Astrocyte (in vitro differentiated cells and primary cell): ENCODE results near the gene ZBTB46.

Experiments used
- EZH2 ChIP-seq: IDR thresholded peaks from 2 replicates; pipeline ENCODE4 v1.6.1; 2012; ENCODE audit warnings: mild to moderate bottlenecking, low read length, inconsistent platforms; ENCODE audit not compliant: insufficient read depth
- TF ChIP-seq, protein P1 (sequence below): IDR thresholded peaks from 2 replicates; pipeline ENCODE4 v1.5.1; 2011; ENCODE audit warnings: low read depth, mild to moderate bottlenecking, inconsistent platforms, low read length, moderate library complexity; ENCODE audit not compliant: insufficient read depth

DNA sequence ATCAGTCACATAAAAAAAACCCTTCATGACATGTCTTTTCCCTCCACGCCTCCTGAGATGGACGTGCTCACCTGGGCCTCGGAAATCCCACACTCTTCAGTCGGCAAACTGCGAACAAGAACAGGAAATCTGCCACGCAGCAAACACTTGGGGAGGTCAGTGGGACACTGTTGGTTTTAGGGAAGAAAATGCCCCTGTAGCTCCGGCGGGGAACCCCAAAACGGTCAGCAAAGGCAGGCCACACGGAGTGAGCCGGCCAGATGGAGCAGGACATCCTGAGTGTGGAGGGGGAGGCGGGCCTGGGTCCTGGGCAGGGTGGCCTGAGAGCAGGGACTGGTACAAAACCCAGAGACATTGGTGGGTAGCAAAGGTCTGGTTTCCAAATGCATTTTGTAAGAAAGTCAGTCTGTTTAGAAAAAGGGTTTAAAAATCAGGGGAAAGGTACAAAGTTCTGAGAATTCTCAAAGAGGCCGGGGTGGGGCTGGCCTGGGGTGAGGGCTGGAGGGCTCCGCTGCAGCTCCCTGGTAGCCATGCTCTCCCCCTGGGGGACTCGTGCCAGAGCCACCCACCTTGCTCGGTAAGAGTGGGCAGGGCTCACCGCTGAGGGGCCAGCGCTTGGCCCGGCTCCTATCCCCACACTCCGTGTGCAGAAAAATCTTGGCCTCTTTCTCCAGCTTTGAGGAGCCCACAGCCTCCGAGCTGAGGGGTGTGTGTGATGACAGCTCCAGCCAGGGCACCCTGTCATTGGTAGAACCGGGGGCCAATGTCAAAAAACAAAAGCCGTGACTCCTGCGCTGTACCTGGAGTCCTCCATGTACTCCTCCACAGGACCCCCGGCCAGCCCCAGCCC is 86.3 kb downstream of the ZBTB46 start:
- TF ChIP-seq, protein P1, sequence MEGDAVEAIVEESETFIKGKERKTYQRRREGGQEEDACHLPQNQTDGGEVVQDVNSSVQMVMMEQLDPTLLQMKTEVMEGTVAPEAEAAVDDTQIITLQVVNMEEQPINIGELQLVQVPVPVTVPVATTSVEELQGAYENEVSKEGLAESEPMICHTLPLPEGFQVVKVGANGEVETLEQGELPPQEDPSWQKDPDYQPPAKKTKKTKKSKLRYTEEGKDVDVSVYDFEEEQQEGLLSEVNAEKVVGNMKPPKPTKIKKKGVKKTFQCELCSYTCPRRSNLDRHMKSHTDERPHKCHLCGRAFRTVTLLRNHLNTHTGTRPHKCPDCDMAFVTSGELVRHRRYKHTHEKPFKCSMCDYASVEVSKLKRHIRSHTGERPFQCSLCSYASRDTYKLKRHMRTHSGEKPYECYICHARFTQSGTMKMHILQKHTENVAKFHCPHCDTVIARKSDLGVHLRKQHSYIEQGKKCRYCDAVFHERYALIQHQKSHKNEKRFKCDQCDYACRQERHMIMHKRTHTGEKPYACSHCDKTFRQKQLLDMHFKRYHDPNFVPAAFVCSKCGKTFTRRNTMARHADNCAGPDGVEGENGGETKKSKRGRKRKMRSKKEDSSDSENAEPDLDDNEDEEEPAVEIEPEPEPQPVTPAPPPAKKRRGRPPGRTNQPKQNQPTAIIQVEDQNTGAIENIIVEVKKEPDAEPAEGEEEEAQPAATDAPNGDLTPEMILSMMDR, result no peak
- TF ChIP-seq EZH2, result no peak
